ENCODE data around the gene REV1. TPM values are rescaled to one million over a fixed set of nuclear protein-coding genes. Genes with fewer than 3 reads are reported as not detected.
"Not testable (repeated sequence)": the region's sequence is repeated elsewhere in the genome, so short reads cannot be mapped to it uniquely, and the experiment has no call there.

The REV1 gene
- total RNA-seq, 1 experiment from 2014 or later, result 96.3 TPM

DNA sequence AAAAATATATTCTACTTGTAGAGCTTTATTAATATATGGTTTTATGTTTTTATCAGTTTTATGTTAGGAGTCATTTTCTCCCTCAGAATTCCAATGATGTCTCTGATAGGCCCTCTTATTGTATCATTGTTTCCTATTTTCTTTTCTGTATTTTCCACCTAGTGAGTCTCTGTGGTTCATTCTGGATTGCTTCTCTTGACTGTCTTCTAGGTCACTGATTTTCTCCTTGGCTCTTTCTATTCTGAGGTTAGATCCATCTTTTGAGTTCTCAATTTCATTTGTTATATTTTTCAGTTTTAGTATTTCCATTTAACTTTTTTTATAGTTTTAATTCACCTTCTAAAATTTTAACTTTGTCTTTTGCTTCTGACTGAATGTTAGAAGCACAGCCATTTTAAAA lies 115.1 kb downstream of the REV1 start:
- no peak overlapping the region for H3K4me2 ChIP-seq (ENCODE audit: low read depth, low read length, poor library complexity, severe bottlenecking)
- DNase-seq, result no peak
- no peaks in the 10 kb centered on the region for H3K27me3 ChIP-seq (ENCODE audit: low read length)
- H3K4me3 ChIP-seq (ENCODE audit: low read length), result no peak overlapping the region
- H3K36me3 ChIP-seq (ENCODE audit: insufficient read depth, low read length), result peaks cover 87% of the 10 kb centered on the region
- H2AFZ ChIP-seq (ENCODE audit: low read length), result no peak overlapping the region
- no peaks in the 10 kb centered on the region for H3K9me3 ChIP-seq (ENCODE audit: low read length)
- H3K79me2 ChIP-seq (ENCODE audit: low read length), result peaks cover 43% of the 10 kb centered on the region
- H3K9ac ChIP-seq (ENCODE audit: low read length), result no peak overlapping the region
- H4K20me1 ChIP-seq (ENCODE audit: insufficient read depth, low read depth, low read length), result no peaks in the 10 kb centered on the region
- no peak overlapping the region for H3K27ac ChIP-seq (ENCODE audit: low read length)
- H3K4me1 ChIP-seq (ENCODE audit: low read length), result no peaks in the 10 kb centered on the region
- H3K9me2 ChIP-seq (replicated peaks; ENCODE audit: insufficient read depth, low read length), result no peaks in the 10 kb centered on the region

DNA sequence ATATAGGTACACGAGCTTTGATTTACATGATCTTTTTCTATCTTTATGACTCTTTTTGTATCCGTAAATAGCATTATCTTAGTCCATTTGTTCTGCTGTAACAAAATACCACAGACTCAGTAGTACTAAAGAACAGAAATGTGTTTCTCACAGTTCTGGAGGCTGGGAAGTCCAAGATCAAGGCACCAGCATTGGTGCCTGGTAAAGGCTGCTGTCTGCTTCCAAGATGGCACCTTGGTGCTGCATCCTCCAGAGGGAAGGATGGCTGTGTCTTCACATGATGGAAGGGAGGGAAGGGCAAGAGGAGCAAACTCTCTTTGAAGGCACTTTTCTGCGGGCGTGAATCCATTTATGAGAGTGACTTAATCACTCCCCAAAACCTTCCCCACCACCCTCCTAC lies 116.7 kb downstream of the REV1 start:
- Histone ChIP-seq H2AFZ (ENCODE audit: low read length) (no peak overlapping the region), H3K4me2 (ENCODE audit: low read depth, low read length, poor library complexity, severe bottlenecking) (no peak overlapping the region), H3K4me1 (ENCODE audit: low read length) (no peaks in the 10 kb centered on the region), H3K27ac (ENCODE audit: low read length) (no peak overlapping the region), H3K36me3 (ENCODE audit: insufficient read depth, low read length) (peaks cover 87% of the 10 kb centered on the region), H3K79me2 (ENCODE audit: low read length) (peaks cover 38% of the 10 kb centered on the region), H3K4me3 (ENCODE audit: low read length) (no peak overlapping the region), H3K27me3 (ENCODE audit: low read length) (no peaks in the 10 kb centered on the region), H3K9ac (ENCODE audit: low read length) (no peak overlapping the region), H3K9me3 (ENCODE audit: low read length) (no peaks in the 10 kb centered on the region), H3K9me2 (replicated peaks; ENCODE audit: insufficient read depth, low read length) (no peaks in the 10 kb centered on the region), H4K20me1 (ENCODE audit: insufficient read depth, low read depth, low read length) (no peaks in the 10 kb centered on the region)
- no peak for DNase-seq

DNA sequence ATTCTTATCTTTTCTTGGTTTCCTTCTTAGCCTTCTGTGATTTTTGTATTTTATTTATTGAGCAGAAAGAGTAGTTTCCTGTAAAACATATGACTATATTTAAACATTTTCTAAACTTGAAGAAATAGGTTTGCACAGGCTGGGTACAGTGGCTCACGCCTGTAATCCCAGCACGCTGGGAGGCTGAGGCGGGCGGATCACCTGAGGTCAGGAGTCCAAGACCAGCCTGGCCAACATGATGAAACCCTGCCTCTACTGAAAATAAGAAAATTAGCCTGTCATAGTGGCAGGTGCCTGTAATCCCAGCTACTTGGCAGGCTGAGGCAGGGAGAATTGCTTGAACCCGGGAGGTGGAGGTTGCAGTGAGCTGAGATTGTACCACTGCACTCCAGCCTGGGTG lies 121.0 kb downstream of the REV1 start:
- H3K79me2 ChIP-seq (ENCODE audit: low read length), result peaks cover 39% of the 10 kb centered on the region
- DNase-seq; H3K27ac ChIP-seq (ENCODE audit: low read length); H3K27me3 ChIP-seq (ENCODE audit: low read length); H3K9me3 ChIP-seq (ENCODE audit: low read length); H3K4me1 ChIP-seq (ENCODE audit: low read length); H3K4me3 ChIP-seq (ENCODE audit: low read length); H2AFZ ChIP-seq (ENCODE audit: low read length); H3K9me2 ChIP-seq (replicated peaks; ENCODE audit: insufficient read depth, low read length); H4K20me1 ChIP-seq (ENCODE audit: insufficient read depth, low read depth, low read length); H3K4me2 ChIP-seq (ENCODE audit: low read depth, low read length, poor library complexity, severe bottlenecking); H3K9ac ChIP-seq (ENCODE audit: low read length): not testable (repeated sequence)
- H3K36me3 ChIP-seq (ENCODE audit: insufficient read depth, low read length), result peaks cover 92% of the 10 kb centered on the region

DNA sequence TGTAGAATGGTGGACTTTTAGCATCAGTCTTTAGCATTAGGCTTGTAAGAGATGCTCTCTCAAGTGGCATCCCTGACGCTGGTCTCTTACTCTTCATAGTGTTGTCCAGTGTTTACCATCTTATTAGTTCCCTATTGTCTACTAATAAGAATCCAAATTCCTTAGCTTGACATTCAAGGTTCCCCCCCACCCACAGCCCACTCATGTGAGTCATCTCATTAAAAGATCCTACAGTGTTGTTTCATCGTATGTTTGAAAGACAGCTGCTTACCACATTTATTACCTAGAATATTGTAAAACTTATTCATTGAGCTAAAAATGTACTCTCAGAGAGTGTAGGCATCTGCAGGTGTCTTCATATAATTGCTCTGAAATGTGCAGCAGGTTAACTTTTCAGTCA lies 124.2 kb downstream of the REV1 start:
- Histone ChIP-seq H3K9ac (ENCODE audit: low read length) (no peak overlapping the region), H3K9me3 (ENCODE audit: low read length) (no peaks in the 10 kb centered on the region), H3K4me1 (ENCODE audit: low read length) (no peaks in the 10 kb centered on the region), H3K4me2 (ENCODE audit: low read depth, low read length, poor library complexity, severe bottlenecking) (no peak overlapping the region), H3K27ac (ENCODE audit: low read length) (no peak overlapping the region), H2AFZ (ENCODE audit: low read length) (no peak overlapping the region), H3K27me3 (ENCODE audit: low read length) (no peaks in the 10 kb centered on the region), H4K20me1 (ENCODE audit: insufficient read depth, low read depth, low read length) (no peaks in the 10 kb centered on the region), H3K9me2 (replicated peaks; ENCODE audit: insufficient read depth, low read length) (no peaks in the 10 kb centered on the region), H3K4me3 (ENCODE audit: low read length) (no peak overlapping the region), H3K36me3 (ENCODE audit: insufficient read depth, low read length) (peaks cover 86% of the 10 kb centered on the region), H3K79me2 (ENCODE audit: low read length) (peaks cover 51% of the 10 kb centered on the region)
- no peak for DNase-seq

DNA sequence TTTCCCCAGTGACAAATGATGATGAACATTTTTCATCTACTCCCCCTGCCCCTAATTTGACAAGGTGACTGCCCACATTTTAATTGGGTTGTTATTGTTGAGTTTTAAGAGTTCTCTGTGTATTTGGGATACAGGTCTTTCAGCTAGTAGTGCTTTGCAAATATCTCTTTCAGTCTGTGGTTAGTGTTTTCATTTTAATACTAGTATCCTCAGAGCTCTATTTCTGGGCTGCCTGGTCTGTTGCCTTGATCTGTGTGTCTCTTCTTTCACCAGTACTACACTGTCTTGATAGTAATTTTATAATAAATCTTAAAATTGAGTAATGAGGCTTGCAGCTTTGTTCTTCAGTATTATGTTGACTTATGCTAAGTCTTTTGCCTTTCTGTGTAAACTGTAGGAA lies 133.0 kb downstream of the REV1 start:
- Histone ChIP-seq H3K4me1 (ENCODE audit: low read length) (peaks cover 24% of the 10 kb centered on the region), H3K27ac (ENCODE audit: low read length) (no peak overlapping the region), H3K9me3 (ENCODE audit: low read length) (no peaks in the 10 kb centered on the region), H3K9me2 (replicated peaks; ENCODE audit: insufficient read depth, low read length) (no peaks in the 10 kb centered on the region), H3K4me3 (ENCODE audit: low read length) (no peak overlapping the region), H3K79me2 (ENCODE audit: low read length) (peaks cover 97% of the 10 kb centered on the region), H3K36me3 (ENCODE audit: insufficient read depth, low read length) (peaks cover 12% of the 10 kb centered on the region; the same call in 1 of the 2 replicates), H2AFZ (ENCODE audit: low read length) (no peak overlapping the region), H3K4me2 (ENCODE audit: low read depth, low read length, poor library complexity, severe bottlenecking) (no peak overlapping the region), H3K9ac (ENCODE audit: low read length) (no peak overlapping the region), H3K27me3 (ENCODE audit: low read length) (no peaks in the 10 kb centered on the region), H4K20me1 (ENCODE audit: insufficient read depth, low read depth, low read length) (peaks cover 25% of the 10 kb centered on the region)
- DNase-seq, result no peak

DNA sequence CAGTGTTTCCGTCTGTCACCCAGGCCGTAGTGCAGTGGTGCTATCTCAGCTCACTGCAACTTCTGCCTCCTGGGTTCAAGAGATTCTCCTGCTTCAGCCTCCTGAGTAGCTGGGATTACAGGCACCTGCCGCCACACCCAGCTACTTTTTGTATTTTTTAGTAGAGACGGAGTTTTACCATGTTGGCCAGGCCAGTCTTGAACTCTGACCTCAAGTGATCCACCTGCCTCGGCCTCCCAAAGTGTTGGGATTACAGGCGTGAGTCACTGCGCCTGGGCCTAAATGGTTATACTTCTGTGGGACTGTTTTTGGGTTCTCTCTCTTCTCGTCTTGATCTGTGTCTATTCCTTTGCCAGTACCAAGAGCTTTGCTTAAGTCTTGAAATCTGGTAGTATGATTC lies 135.0 kb downstream of the REV1 start:
- H3K9ac ChIP-seq (ENCODE audit: low read length); H2AFZ ChIP-seq (ENCODE audit: low read length); H3K9me2 ChIP-seq (replicated peaks; ENCODE audit: insufficient read depth, low read length); H3K4me3 ChIP-seq (ENCODE audit: low read length); DNase-seq; H3K9me3 ChIP-seq (ENCODE audit: low read length); H3K36me3 ChIP-seq (ENCODE audit: insufficient read depth, low read length); H3K27ac ChIP-seq (ENCODE audit: low read length); H3K27me3 ChIP-seq (ENCODE audit: low read length); H3K4me2 ChIP-seq (ENCODE audit: low read depth, low read length, poor library complexity, severe bottlenecking): not testable (repeated sequence)
- peaks cover 99% of the 10 kb centered on the region for H3K79me2 ChIP-seq (ENCODE audit: low read length)
- peaks cover 33% of the 10 kb centered on the region for H3K4me1 ChIP-seq (ENCODE audit: low read length)
- H4K20me1 ChIP-seq (ENCODE audit: insufficient read depth, low read depth, low read length), result peaks cover 33% of the 10 kb centered on the region

DNA sequence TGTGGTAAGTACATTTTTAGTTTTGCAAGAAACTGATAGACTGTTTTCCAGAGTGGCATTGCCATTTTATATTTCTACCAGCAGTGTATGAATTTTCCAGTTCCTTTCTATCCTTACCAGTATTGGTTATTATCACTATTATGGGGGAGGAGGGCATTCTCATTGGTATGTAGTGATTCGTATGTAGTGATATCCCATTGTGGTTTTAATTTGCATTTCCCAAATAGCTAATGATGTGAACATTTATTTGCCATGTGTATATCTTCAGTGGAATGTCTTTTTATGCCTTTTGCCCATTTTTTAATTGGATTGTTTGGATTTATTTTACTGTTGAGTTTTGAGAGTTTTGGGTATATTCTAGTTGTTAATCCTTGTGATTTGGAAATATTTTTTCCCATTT lies 135.7 kb downstream of the REV1 start:
- Histone ChIP-seq H3K9me2 (replicated peaks; ENCODE audit: insufficient read depth, low read length) (no peaks in the 10 kb centered on the region), H3K9ac (ENCODE audit: low read length) (no peak overlapping the region), H3K4me2 (ENCODE audit: low read depth, low read length, poor library complexity, severe bottlenecking) (no peak overlapping the region), H3K4me1 (ENCODE audit: low read length) (peaks cover 39% of the 10 kb centered on the region), H4K20me1 (ENCODE audit: insufficient read depth, low read depth, low read length) (peaks cover 34% of the 10 kb centered on the region), H3K79me2 (ENCODE audit: low read length) (peaks cover 99% of the 10 kb centered on the region), H3K27me3 (ENCODE audit: low read length) (no peaks in the 10 kb centered on the region), H3K27ac (ENCODE audit: low read length) (no peak overlapping the region), H3K4me3 (ENCODE audit: low read length) (no peak overlapping the region), H2AFZ (ENCODE audit: low read length) (no peak overlapping the region), H3K36me3 (ENCODE audit: insufficient read depth, low read length) (no peaks in the 10 kb centered on the region), H3K9me3 (ENCODE audit: low read length) (no peaks in the 10 kb centered on the region)
- DNase-seq, result no peak

Other genes starting within 250 kb of the REV1 start
- not detected in 2 replicates for gene LYG2, start 234.4 kb downstream of the REV1 start, total RNA-seq (2014; rRNA removed; shearing (Covaris generic); ENCODE audit: low replicate concordance)
- 2.4 and 2.7 TPM in 2 replicates for gene LYG1, start 188.8 kb downstream of the REV1 start, total RNA-seq (2014; rRNA removed; shearing (Covaris generic); ENCODE audit: low replicate concordance)
- 19.0 and 57.2 TPM in 2 replicates for gene TXNDC9, start 153.7 kb downstream of the REV1 start, total RNA-seq (2014; rRNA removed; shearing (Covaris generic); ENCODE audit: low replicate concordance)
- gene EIF5B, start 152.6 kb downstream of the REV1 start, total RNA-seq (2014; rRNA removed; shearing (Covaris generic); ENCODE audit: low replicate concordance), result 20.5 and 35.5 TPM in 2 replicates

Measured in Karpas-422 (cell line).